Vagina (tissue), 2 donors: ENCODE data around the gene CEBPG.

Experiments used
- CTCF ChIP-seq, 3 experiments: fragments of 450-650 bp in 2 of 3; fragments of 200-600 bp in 1 of 3; sonication (generic) in 1 of 3; IDR thresholded peaks; one replicate each; pipeline ENCODE4 v1.5.1; 2017 to 2019; ENCODE audit warnings: antibody characterized with exemption in 3 of 3, mild to moderate bottlenecking in 2 of 3, moderate library complexity in 2 of 3
- POLR2A ChIP-seq, 2 donors: fragments of 450-650 bp; IDR thresholded peaks; one replicate each; pipeline ENCODE4 v1.6.1; 2017; ENCODE audit warnings: antibody characterized with exemption in 2 of 2, mild to moderate bottlenecking in 2 of 2, moderate library complexity in 2 of 2

- no peak for TF ChIP-seq POLR2A (IDR thresholded peaks at IDR 0.05)
- TF ChIP-seq CTCF (IDR thresholded peaks at IDR 0.05) = no peak
Measured at GRCh38 chr19:33339016-33339984, 34.2 kb upstream of the CEBPG start.
